Measurements from ENCODE around the gene MAP7D2.
A peak's percentile ranks its signal among the peaks of the same experiment; 100 is the strongest.

Gene MAP7D2

GRCh38 chrX:20038966-20039365 is 77.7 kb downstream of the MAP7D2 start:
- Mint-ChIP-seq H3K36me3 (ENCODE audit: low read depth) (no peaks in the 10 kb centered on the region), H3K9me3 (no peaks in the 10 kb centered on the region), H3K4me3 (no peak overlapping the region), H3K27ac (no peak overlapping the region), H3K27me3 (no peaks in the 10 kb centered on the region), H3K4me1 (ENCODE audit: low read depth) (no peaks in the 10 kb centered on the region)
- DNase-seq: no peak

DNA sequence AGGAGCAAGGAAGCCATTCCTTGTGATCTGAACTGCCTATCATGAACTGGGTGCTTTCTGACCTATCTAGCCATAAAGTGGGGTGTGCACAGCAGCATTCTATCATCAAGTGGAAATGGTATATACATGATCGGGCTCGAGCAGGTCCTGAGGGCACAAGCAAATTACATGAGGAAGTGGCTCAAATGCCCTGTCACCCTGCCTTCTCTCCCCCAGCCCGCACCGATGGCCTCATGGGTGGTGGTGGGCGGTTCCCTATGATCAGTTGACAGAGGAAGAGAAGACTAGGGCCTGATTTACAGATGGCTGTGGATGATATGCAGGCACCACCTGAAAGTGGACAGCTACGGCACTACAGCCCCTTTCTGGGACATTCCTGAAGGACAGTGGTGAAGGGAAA is 79.5 kb downstream of the MAP7D2 start:
- H3K4me3 Mint-ChIP-seq: no peak overlapping the region
- DNase-seq: no peak
- H3K27me3 Mint-ChIP-seq: no peaks in the 10 kb centered on the region
- no peak overlapping the region for H3K27ac Mint-ChIP-seq
- H3K4me1 Mint-ChIP-seq (ENCODE audit: low read depth): no peaks in the 10 kb centered on the region
- H3K36me3 Mint-ChIP-seq (ENCODE audit: low read depth): no peaks in the 10 kb centered on the region
- no peaks in the 10 kb centered on the region for H3K9me3 Mint-ChIP-seq

DNA sequence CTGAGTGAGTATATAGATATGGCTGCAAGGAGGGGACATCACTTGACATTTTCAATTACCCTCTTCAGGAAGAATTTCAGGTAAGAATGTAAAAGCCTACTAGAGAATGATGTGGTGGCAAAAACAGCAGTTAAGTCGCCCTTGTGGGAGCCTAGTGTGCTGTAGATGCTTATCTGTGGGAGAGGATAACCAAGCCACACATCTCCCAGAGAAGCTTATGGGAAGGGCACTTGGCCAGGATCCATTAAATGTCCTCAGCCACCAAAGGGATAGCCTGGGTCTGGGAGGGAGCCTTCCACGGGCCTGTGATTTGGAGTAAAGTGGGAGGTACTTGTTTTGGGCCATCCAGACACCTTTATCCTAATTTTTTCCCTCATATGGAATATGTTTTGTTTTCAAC is 84.5 kb downstream of the MAP7D2 start:
- H3K36me3 Mint-ChIP-seq (ENCODE audit: low read depth): no peaks in the 10 kb centered on the region
- H3K4me1 Mint-ChIP-seq (ENCODE audit: low read depth): peaks cover 7% of the 10 kb centered on the region
- H3K9me3 Mint-ChIP-seq: no peaks in the 10 kb centered on the region
- DNase-seq: no peak
- H3K27ac Mint-ChIP-seq: no peak overlapping the region
- no peaks in the 10 kb centered on the region for H3K27me3 Mint-ChIP-seq
- no peak overlapping the region for H3K4me3 Mint-ChIP-seq

- no peak overlapping the region for H3K27ac Mint-ChIP-seq
- H3K9me3 Mint-ChIP-seq: no peaks in the 10 kb centered on the region
- H3K4me3 Mint-ChIP-seq: no peak overlapping the region
- DNase-seq: no peak
- peaks cover 7% of the 10 kb centered on the region for H3K4me1 Mint-ChIP-seq (ENCODE audit: low read depth)
- no peaks in the 10 kb centered on the region for H3K27me3 Mint-ChIP-seq
- H3K36me3 Mint-ChIP-seq (ENCODE audit: low read depth): no peaks in the 10 kb centered on the region
Observed at GRCh38 chrX:20029728-20030127, 87.0 kb downstream of the MAP7D2 start.

- H3K27ac Mint-ChIP-seq: no peak overlapping the region
- H3K27me3 Mint-ChIP-seq: no peaks in the 10 kb centered on the region
- DNase-seq: no peak
- no peak overlapping the region for H3K4me3 Mint-ChIP-seq
- no peaks in the 10 kb centered on the region for H3K9me3 Mint-ChIP-seq
- no peaks in the 10 kb centered on the region for H3K36me3 Mint-ChIP-seq (ENCODE audit: low read depth)
- peaks cover 7% of the 10 kb centered on the region for H3K4me1 Mint-ChIP-seq (ENCODE audit: low read depth)
Observed at GRCh38 chrX:20028588-20028987, 88.1 kb downstream of the MAP7D2 start.

DNA sequence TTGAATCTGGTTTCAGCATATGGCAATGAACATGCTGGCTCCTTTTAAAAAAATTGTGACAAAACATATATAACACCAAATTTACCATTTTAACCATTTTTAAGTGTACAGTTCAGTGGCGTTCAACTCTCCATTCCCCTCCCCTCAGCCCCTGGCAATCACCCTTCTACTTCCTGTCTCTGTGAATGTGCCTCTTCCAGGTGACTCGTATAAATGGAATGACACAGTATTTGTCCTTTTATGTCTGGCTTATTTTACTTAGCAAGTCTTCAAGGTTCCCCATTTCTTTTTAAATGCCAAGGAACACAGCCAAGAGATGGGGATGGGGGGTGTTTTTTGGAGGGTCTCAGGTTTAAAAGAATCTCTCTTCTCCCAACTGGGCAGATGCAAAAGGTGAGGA is 90.4 kb downstream of the MAP7D2 start:
- Mint-ChIP-seq H3K4me1 (ENCODE audit: low read depth) (peaks cover 7% of the 10 kb centered on the region), H3K36me3 (ENCODE audit: low read depth) (no peaks in the 10 kb centered on the region), H3K4me3 (no peak overlapping the region), H3K9me3 (no peaks in the 10 kb centered on the region), H3K27me3 (no peaks in the 10 kb centered on the region), H3K27ac (no peak overlapping the region)
- no peak for DNase-seq

- Mint-ChIP-seq H3K36me3 (ENCODE audit: low read depth) (peaks cover 4% of the 10 kb centered on the region), H3K9me3 (peaks cover 16% of the 10 kb centered on the region), H3K4me3 (no peak overlapping the region), H3K27me3 (no peaks in the 10 kb centered on the region), H3K27ac (no peak overlapping the region), H3K4me1 (ENCODE audit: low read depth) (no peaks in the 10 kb centered on the region)
- no peak for DNase-seq
Observed at GRCh38 chrX:20019672-20020365, 96.9 kb downstream of the MAP7D2 start.

- no peaks in the 10 kb centered on the region for H3K4me1 Mint-ChIP-seq (ENCODE audit: low read depth)
- H3K27ac Mint-ChIP-seq: no peak overlapping the region
- H3K9me3 Mint-ChIP-seq: peaks cover 16% of the 10 kb centered on the region
- no peak for DNase-seq
- H3K27me3 Mint-ChIP-seq: no peaks in the 10 kb centered on the region
- H3K36me3 Mint-ChIP-seq (ENCODE audit: low read depth): peaks cover 6% of the 10 kb centered on the region
- no peak overlapping the region for H3K4me3 Mint-ChIP-seq
Observed at GRCh38 chrX:20016616-20016945, 100.1 kb downstream of the MAP7D2 start.

- Mint-ChIP-seq H3K4me1 (ENCODE audit: low read depth) (no peaks in the 10 kb centered on the region), H3K9me3 (peaks cover 16% of the 10 kb centered on the region), H3K4me3 (no peak overlapping the region), H3K27ac (no peak overlapping the region), H3K27me3 (no peaks in the 10 kb centered on the region), H3K36me3 (ENCODE audit: low read depth) (peaks cover 6% of the 10 kb centered on the region)
- no peak for DNase-seq
Observed at GRCh38 chrX:20015945-20016615, 100.6 kb downstream of the MAP7D2 start.

- Mint-ChIP-seq H3K9me3 (peaks cover 16% of the 10 kb centered on the region), H3K36me3 (ENCODE audit: low read depth) (peaks cover 6% of the 10 kb centered on the region)
Observed at GRCh38 chrX:20015422-20015821, 101.3 kb downstream of the MAP7D2 start.

GRCh38 chrX:20011608-20012007 is 105.1 kb downstream of the MAP7D2 start:
- Mint-ChIP-seq H3K36me3 (ENCODE audit: low read depth) (peaks cover 6% of the 10 kb centered on the region), H3K4me3 (no peak overlapping the region), H3K4me1 (ENCODE audit: low read depth) (no peaks in the 10 kb centered on the region), H3K27me3 (no peaks in the 10 kb centered on the region), H3K9me3 (peaks cover 16% of the 10 kb centered on the region), H3K27ac (no peak overlapping the region)
- no peak for DNase-seq

More at GRCh38 chrX:20015422-20015821, 101.3 kb downstream of the MAP7D2 start:
- no peaks in the 10 kb centered on the region for H3K27me3 Mint-ChIP-seq
- no peak overlapping the region for H3K4me3 Mint-ChIP-seq
- H3K4me1 Mint-ChIP-seq (ENCODE audit: low read depth): no peaks in the 10 kb centered on the region
- DNase-seq: no peak
- no peak overlapping the region for H3K27ac Mint-ChIP-seq

GRCh38 chrX:20007962-20008622 is 108.6 kb downstream of the MAP7D2 start:
- Mint-ChIP-seq H3K9me3 (no peaks in the 10 kb centered on the region), H3K4me3 (no peak overlapping the region), H3K27ac (no peak overlapping the region), H3K36me3 (ENCODE audit: low read depth) (no peaks in the 10 kb centered on the region), H3K27me3 (peaks cover 3% of the 10 kb centered on the region), H3K4me1 (ENCODE audit: low read depth) (no peaks in the 10 kb centered on the region)
- no peak for DNase-seq

GRCh38 chrX:20005883-20006282 is 110.8 kb downstream of the MAP7D2 start:
- H3K27me3 Mint-ChIP-seq: peaks cover 3% of the 10 kb centered on the region
- no peak overlapping the region for H3K4me3 Mint-ChIP-seq
- no peaks in the 10 kb centered on the region for H3K9me3 Mint-ChIP-seq
- no peak overlapping the region for H3K27ac Mint-ChIP-seq
- no peak for DNase-seq
- no peaks in the 10 kb centered on the region for H3K4me1 Mint-ChIP-seq (ENCODE audit: low read depth)
- no peaks in the 10 kb centered on the region for H3K36me3 Mint-ChIP-seq (ENCODE audit: low read depth)

- Mint-ChIP-seq H3K27ac (no peak overlapping the region), H3K4me3 (no peak overlapping the region), H3K27me3 (peaks cover 16% of the 10 kb centered on the region), H3K36me3 (ENCODE audit: low read depth) (no peaks in the 10 kb centered on the region), H3K4me1 (ENCODE audit: low read depth) (no peaks in the 10 kb centered on the region), H3K9me3 (no peaks in the 10 kb centered on the region)
- no peak for DNase-seq
Observed at GRCh38 chrX:20001588-20001987, 115.1 kb downstream of the MAP7D2 start.

DNA sequence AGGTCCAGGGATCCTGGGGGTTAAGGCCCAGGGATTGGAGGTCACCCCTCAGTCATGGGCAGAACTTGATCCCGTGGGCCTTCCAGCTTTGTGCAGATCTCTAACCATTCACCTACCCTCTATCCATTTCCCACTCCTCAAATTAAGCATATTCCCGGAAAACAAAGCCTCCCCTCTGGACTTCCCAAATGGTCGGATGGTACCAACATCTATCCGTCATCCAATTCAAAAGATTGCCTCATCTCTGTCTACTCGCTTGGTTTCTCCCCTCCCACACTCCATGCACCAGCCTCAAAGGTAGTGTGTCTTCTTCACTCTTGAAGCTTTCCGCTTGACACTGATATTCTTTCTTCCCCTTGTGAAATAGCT is 125.4 kb downstream of the MAP7D2 start:
- peaks cover 16% of the 10 kb centered on the region for H3K27me3 Mint-ChIP-seq
- H3K4me1 Mint-ChIP-seq (ENCODE audit: low read depth): peaks cover 13% of the 10 kb centered on the region

More for the DNA sequence above, 125.4 kb downstream of the MAP7D2 start:
- DNase-seq: no peak
- Mint-ChIP-seq H3K9me3 (no peaks in the 10 kb centered on the region), H3K4me3 (peak overlapping the region; percentile 68), H3K27ac (peak overlapping the region; percentile 81), H3K36me3 (ENCODE audit: low read depth) (peaks cover 2% of the 10 kb centered on the region)

Data from activated T-cell treated with anti-CD3 and anti-CD28 coated beads, Interleukin-2, amount 50 U/mL, for 24 hours (primary cell).